ENCODE measurements around the gene KRT4.

DNA sequence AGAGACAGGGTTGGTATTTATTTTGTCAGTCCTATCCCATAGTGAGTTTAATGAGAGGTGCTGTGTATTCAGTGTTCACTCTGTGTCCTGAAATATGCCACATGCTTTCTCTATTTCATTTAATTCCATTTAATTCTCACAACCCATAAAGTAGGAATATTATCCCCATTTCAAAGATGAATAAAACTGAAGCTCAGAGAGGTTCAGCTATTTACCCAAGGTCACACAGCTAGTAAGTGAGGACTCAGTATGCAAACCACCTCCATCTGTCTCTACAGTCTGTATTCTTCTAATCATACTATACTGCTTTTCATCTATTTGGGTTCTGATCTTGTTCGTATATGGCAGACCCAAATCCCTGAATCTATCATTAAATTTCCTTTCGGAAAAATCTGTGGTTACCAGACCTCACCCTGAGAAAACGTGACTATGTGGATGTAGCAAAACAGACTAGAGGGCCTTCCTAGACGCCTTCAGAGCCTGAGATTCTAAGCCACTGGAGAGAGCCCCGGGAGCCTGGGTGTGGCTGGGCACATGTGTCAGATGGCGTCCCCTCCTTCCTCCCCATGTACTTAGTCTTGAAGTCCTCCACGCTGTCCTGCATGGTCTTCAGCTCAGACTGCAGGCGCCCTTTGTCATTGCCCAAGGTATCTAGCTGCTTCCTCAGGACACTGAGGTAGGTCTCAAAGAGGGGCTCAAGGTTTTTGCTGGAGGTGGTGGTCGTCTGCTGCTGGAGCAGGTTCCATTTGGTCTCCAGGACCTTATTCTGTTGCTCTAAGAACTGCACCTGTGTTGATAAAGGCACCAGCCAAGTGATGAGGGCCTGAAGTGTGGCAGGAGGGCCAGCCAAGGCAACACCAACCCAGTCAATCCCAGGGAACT lies 2.5 kb downstream of the KRT4 start:
- TF ChIP-seq, protein P1, sequence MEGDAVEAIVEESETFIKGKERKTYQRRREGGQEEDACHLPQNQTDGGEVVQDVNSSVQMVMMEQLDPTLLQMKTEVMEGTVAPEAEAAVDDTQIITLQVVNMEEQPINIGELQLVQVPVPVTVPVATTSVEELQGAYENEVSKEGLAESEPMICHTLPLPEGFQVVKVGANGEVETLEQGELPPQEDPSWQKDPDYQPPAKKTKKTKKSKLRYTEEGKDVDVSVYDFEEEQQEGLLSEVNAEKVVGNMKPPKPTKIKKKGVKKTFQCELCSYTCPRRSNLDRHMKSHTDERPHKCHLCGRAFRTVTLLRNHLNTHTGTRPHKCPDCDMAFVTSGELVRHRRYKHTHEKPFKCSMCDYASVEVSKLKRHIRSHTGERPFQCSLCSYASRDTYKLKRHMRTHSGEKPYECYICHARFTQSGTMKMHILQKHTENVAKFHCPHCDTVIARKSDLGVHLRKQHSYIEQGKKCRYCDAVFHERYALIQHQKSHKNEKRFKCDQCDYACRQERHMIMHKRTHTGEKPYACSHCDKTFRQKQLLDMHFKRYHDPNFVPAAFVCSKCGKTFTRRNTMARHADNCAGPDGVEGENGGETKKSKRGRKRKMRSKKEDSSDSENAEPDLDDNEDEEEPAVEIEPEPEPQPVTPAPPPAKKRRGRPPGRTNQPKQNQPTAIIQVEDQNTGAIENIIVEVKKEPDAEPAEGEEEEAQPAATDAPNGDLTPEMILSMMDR (IDR thresholded peaks at IDR 0.05 in 2 of 3, conservative IDR thresholded peaks at IDR 0.05 in 1 of 3; ENCODE audit: borderline replicate concordance in 1 of 3, insufficient read depth in 1 of 3, low read depth in 2 of 3, low read length in 2 of 3): no peak
- no peak for TF ChIP-seq ZNF274 (IDR thresholded peaks at IDR 0.05; ENCODE audit: low read depth, low read length)
- TF ChIP-seq YY1 (IDR thresholded peaks at IDR 0.05; ENCODE audit: extremely low read depth, insufficient replicate concordance, low read depth, low read length): no peak
- TF ChIP-seq, protein P2, sequence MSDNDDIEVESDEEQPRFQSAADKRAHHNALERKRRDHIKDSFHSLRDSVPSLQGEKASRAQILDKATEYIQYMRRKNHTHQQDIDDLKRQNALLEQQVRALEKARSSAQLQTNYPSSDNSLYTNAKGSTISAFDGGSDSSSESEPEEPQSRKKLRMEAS (IDR thresholded peaks at IDR 0.05): no peak
- TF ChIP-seq CBX3 (IDR thresholded peaks at IDR 0.05; ENCODE audit: low read depth): no peak
- TF ChIP-seq RAD21 (IDR thresholded peaks at IDR 0.05; ENCODE audit: low read depth): no peak
- no peak for TF ChIP-seq POLR2AphosphoS5 (IDR thresholded peaks at IDR 0.05; ENCODE audit: low read depth, low read length)
- TF ChIP-seq SP1 (IDR thresholded peaks at IDR 0.05; ENCODE audit: low read depth): no peak
- no peak for TF ChIP-seq EZH2phosphoT487 (IDR thresholded peaks at IDR 0.05; ENCODE audit: borderline replicate concordance)
- no peak for TF ChIP-seq POLR2A (IDR thresholded peaks at IDR 0.05; ENCODE audit: borderline replicate concordance, extremely low read depth, insufficient read depth, insufficient read length)
- no peak for TF ChIP-seq ZFX (IDR thresholded peaks at IDR 0.05)
- TF ChIP-seq, protein P3, sequence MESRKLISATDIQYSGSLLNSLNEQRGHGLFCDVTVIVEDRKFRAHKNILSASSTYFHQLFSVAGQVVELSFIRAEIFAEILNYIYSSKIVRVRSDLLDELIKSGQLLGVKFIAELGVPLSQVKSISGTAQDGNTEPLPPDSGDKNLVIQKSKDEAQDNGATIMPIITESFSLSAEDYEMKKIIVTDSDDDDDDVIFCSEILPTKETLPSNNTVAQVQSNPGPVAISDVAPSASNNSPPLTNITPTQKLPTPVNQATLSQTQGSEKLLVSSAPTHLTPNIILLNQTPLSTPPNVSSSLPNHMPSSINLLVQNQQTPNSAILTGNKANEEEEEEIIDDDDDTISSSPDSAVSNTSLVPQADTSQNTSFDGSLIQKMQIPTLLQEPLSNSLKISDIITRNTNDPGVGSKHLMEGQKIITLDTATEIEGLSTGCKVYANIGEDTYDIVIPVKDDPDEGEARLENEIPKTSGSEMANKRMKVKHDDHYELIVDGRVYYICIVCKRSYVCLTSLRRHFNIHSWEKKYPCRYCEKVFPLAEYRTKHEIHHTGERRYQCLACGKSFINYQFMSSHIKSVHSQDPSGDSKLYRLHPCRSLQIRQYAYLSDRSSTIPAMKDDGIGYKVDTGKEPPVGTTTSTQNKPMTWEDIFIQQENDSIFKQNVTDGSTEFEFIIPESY (IDR thresholded peaks at IDR 0.05; ENCODE audit: extremely low read depth, insufficient replicate concordance, low read length): no peak
